ENCODE measurements around the gene ESRRA. TPM values are rescaled to one million over a fixed set of nuclear protein-coding genes. Genes with fewer than 3 reads are reported as not detected.

Gene ESRRA
- total RNA-seq = 10 to 100 TPM; 81.5 to 93.4 (median 89.3) TPM

DNA sequence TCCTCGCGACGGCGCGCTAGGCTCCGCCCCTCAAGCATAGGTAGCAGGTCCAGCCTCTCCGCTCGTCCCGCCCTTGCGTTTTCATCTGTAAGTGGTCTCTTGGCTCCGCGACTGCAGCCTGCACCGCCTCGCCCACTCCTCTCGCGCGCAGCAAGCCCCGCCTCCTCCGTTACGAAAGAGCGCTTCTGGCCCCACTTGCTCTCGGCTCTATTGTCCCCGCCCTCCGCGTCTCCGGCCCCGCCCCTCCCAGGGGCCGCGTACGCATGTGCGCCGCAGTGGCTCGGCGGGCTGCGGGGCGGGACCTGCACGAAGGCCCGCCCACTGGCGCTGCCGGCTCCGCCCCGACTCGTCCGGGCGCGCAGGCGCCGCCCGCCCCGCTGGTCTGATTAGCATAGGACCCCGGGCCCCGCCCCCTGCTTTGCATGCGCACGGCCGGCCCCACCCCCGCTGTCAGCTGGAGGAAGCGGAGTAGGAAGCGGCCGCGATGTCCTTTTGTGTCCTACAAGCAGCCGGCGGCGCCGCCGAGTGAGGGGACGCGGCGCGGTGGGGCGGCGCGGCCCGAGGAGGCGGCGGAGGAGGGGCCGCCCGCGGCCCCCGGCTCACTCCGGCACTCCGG is at the start of gene ESRRA:
Gene ESRRA, plus strand, starts transcription at position 450 of the 616 bp plus-strand sequence. CDS start 1,656 bp downstream, outside the sequence.
- DNase-seq = peak; percentile 100
- Mint-ChIP-seq H3K36me3 (ENCODE audit: insufficient read depth) (peaks cover 7% of the 10 kb centered on the region), H3K4me3 (peak within 1 kb of the TSS; percentile 99), H3K9me3 (no peaks in the 10 kb centered on the region), H3K27me3 (ENCODE audit: low read depth) (peaks cover 12% of the 10 kb centered on the region), H3K4me1 (ENCODE audit: low read depth) (peaks cover 31% of the 10 kb centered on the region)
- peak; percentile 78 to 80 for ATAC-seq

DNA sequence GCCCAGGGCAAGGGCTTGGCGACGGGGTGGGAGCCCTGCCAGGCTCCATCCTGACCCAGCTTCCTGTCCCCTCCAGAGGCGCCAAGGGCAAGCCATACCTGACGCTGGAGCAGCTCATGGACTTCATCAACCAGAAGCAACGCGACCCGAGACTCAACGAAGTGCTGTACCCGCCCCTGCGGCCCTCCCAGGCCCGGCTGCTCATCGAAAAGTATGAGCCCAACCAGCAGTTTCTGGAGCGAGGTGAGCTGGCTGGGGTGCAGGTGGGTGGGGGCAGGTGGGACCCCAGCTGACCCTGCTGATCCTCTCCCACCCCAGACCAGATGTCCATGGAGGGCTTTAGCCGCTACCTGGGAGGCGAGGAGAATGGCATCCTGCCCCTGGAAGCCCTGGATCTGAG is 49.0 kb upstream of the ESRRA start:
- peaks cover 14% of the 10 kb centered on the region for H3K4me1 Mint-ChIP-seq (ENCODE audit: low read depth)
- ATAC-seq (no peak), DNase-seq (no peak)
- no peak overlapping the region for H3K4me3 Mint-ChIP-seq
- no peaks in the 10 kb centered on the region for H3K9me3 Mint-ChIP-seq
- peaks cover 5% of the 10 kb centered on the region for H3K36me3 Mint-ChIP-seq (ENCODE audit: insufficient read depth)
- H3K27me3 Mint-ChIP-seq (ENCODE audit: low read depth) = no peaks in the 10 kb centered on the region

DNA sequence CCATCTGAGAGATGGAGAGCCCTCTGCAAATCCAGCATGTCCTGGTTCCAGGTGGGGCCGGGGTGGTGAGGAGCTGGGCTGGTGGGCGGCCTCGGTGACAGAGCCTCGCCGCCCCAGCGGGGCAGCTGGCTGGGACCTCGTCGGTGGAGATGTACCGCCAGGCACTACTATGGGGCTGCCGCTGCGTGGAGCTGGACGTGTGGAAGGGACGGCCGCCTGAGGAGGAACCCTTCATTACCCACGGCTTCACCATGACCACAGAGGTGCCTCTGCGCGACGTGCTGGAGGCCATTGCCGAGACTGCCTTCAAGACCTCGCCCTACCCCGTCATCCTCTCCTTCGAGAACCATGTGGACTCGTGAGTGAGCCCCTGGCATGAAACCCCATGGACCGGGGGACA is 47.0 kb upstream of the ESRRA start:
- no peak for DNase-seq
- peaks cover 7% of the 10 kb centered on the region for H3K36me3 Mint-ChIP-seq (ENCODE audit: insufficient read depth)
- no peak for ATAC-seq
- H3K27me3 Mint-ChIP-seq (ENCODE audit: low read depth) = no peaks in the 10 kb centered on the region
- no peak overlapping the region for H3K4me3 Mint-ChIP-seq
- peaks cover 8% of the 10 kb centered on the region for H3K4me1 Mint-ChIP-seq (ENCODE audit: low read depth)
- H3K9me3 Mint-ChIP-seq = no peaks in the 10 kb centered on the region

DNA sequence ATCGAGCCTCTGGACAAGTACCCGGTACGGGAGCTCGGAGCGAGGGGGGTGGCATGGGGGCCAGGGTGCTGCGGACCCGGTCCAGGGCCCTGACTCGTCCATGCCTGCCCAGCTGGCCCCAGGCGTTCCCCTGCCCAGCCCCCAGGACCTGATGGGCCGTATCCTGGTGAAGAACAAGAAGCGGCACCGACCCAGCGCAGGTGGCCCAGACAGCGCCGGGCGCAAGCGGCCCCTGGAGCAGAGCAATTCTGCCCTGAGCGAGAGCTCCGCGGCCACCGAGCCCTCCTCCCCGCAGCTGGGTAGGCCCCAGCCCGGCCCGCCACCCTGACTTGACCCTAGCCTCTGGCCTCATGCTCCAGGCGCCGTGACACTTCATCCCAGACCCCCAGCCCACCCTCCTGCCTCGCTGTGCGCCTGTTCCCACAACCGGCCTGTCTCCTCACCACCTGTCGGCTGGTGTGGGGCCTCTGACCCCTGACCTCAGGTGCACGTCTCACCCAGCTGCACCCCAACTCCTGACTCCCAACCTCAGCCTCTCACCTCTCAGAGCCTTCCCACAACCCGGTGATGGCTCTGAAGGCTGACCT is 46.3 kb upstream of the ESRRA start:
- Mint-ChIP-seq H3K4me3 (no peak overlapping the region), H3K9me3 (no peaks in the 10 kb centered on the region), H3K4me1 (ENCODE audit: low read depth) (peaks cover 8% of the 10 kb centered on the region), H3K27me3 (ENCODE audit: low read depth) (no peaks in the 10 kb centered on the region), H3K36me3 (ENCODE audit: insufficient read depth) (peaks cover 7% of the 10 kb centered on the region)
- DNase-seq (no peak), ATAC-seq (no peak)

DNA sequence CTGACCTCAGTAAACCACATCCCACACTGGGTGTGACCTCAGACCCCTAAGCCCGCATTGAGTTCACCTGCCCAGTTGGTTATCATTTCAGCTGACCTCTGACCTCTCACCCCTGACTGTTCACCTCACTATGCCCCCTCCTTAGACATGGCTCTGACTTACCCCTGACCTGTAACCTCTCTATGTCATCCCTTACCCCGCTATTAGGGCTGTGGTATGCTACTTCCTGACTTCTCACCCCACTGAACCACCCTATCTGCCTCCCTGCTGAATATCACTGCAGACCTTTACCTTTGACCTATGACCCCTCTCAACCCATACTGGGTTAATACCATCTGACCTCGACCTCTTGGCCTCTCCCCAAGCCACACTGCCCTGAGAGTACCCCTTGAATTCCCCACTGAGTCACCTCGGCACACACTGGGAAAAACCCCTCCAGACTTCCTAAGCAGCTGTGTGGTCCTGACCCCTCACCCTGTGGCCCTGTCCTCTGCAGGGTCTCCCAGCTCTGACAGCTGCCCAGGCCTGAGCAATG is 45.7 kb upstream of the ESRRA start:
- Mint-ChIP-seq H3K4me3 (no peak overlapping the region), H3K36me3 (ENCODE audit: insufficient read depth) (peaks cover 7% of the 10 kb centered on the region), H3K27me3 (ENCODE audit: low read depth) (no peaks in the 10 kb centered on the region), H3K4me1 (ENCODE audit: low read depth) (peaks cover 8% of the 10 kb centered on the region), H3K9me3 (no peaks in the 10 kb centered on the region)
- ATAC-seq (no peak), DNase-seq (no peak)

DNA sequence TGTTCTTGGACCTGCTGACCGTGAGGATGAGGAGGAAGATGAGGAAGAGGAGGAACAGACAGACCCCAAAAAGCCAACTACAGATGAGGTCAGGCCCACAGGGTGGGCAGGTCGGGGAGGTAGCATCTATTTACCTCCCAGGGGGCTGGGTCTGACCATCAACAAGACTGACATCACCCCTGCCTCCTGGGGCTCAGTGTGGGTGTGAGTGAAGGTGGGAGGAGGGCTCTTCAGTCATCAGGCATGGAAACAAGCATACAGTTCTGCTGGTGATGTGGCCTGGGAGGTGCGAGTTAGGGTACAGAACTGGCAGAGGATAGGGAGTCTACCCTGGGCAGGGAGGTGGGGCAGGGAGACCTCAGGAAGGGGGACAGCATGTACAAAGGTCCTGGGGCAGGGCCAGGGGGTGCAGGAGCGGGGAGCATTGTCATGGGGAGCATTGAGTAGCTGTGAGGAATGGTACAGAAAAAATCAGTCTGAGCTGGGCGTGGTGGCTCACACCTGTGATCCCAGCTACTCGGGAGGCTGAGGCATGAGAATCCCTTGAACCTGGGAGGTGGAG is 45.1 kb upstream of the ESRRA start:
- Mint-ChIP-seq H3K36me3 (ENCODE audit: insufficient read depth) (peaks cover 6% of the 10 kb centered on the region), H3K27me3 (ENCODE audit: low read depth) (no peaks in the 10 kb centered on the region), H3K4me1 (ENCODE audit: low read depth) (peaks cover 8% of the 10 kb centered on the region), H3K4me3 (no peak overlapping the region), H3K9me3 (no peaks in the 10 kb centered on the region)
- no peak for ATAC-seq
- no peak for DNase-seq

DNA sequence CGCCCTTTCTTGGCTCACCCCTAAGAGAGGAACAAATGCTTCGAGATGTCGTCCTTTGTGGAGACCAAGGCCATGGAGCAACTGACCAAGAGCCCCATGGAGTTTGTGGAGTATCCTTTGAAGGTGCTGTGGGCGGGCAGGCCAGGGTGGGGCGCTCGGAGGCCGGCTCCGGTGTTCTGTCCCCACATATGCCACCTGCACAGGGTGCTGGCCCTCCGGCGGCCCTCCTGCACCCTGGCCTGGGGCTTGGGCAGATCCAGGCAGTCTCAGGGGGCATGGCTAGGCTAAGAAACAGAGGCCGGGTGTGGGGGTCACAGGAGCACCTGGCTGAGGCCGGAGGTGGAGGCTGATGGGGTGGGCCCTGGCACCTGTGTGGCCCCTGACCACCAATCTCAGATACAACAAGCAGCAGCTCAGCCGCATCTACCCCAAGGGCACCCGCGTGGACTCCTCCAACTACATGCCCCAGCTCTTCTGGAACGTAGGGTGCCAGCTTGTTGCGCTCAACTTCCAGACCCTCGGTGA is 43.7 kb upstream of the ESRRA start:
- H3K4me3 Mint-ChIP-seq = no peak overlapping the region
- H3K9me3 Mint-ChIP-seq = no peaks in the 10 kb centered on the region
- H3K4me1 Mint-ChIP-seq (ENCODE audit: low read depth) = peaks cover 8% of the 10 kb centered on the region
- DNase-seq (no peak), ATAC-seq (no peak)
- peaks cover 5% of the 10 kb centered on the region for H3K36me3 Mint-ChIP-seq (ENCODE audit: insufficient read depth)
- H3K27me3 Mint-ChIP-seq (ENCODE audit: low read depth) = no peaks in the 10 kb centered on the region

DNA sequence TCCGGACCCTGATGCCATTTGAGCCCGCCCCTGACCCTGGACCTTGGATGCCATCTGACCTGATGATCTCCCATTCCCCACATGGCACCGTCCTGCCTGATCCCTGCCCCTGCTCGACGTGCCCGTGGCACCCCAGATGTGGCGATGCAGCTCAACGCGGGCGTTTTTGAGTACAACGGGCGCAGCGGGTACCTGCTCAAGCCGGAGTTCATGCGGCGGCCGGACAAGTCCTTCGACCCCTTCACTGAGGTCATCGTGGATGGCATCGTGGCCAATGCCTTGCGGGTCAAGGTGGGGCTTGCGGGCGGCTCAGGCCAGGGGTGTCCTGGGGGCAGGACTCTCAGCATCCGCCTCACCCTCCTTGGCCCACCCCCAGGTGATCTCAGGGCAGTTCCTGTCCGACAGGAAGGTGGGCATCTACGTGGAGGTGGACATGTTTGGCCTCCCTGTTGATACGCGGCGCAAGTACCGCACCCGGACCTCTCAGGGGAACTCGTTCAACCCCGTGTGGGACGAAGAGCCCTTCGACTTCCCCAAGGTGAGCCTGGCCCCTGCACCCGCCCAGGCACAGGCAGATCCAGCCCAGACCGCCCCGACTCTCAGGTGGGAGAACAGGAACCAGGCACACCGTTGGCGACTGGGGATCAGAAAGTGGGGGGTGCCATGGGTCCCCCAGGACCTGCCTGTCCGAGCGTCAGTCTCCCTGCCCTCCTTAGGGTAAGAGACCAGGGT is 42.9 kb upstream of the ESRRA start:
- Mint-ChIP-seq H3K27me3 (ENCODE audit: low read depth) (no peaks in the 10 kb centered on the region), H3K36me3 (ENCODE audit: insufficient read depth) (peaks cover 5% of the 10 kb centered on the region), H3K9me3 (no peaks in the 10 kb centered on the region), H3K4me1 (ENCODE audit: low read depth) (peaks cover 8% of the 10 kb centered on the region), H3K4me3 (no peak overlapping the region)
- ATAC-seq (no peak), DNase-seq (no peak)

DNA sequence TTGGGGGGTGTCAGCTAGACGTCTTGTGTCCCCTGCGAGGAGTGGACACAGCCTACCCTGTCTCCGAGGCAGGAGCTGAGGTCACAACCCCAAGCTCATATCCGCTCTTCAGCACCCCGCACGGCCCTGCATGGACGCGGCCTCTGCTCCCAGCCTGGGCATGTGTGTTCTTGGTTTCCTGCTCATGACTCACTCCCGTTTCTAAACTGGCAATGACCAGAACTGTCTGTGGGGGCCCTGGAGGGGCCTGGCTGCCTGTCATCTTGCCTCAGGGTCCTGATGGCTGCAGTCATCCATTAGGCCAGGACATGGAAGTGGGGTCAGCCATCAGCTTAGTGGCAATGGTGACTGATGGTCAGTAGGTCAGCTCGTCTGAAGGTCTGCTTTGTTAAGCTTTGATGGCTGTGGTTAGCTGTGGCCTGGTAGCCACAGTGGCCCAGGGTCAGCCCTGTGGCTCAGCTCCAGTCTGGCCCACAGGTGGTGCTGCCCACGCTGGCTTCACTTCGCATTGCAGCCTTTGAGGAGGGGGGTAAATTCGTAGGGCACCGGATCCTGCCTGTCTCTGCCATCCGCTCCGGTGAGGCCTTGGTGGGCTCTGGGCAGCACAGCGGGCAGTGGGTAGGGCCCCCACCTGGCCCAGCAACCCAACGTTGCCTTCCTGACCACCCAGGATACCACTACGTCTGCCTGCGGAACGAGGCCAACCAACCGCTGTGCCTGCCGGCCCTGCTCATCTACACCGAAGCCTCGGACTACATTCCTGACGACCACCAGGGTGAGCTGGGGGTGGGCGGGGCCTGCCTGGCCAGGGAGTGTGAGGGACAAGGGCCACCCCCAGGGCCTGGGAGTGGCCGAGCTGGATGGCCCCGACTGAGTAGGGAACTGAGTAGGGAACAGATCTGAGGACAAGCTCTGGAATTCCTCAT is 42.0 kb upstream of the ESRRA start:
- no peak for DNase-seq

DNA sequence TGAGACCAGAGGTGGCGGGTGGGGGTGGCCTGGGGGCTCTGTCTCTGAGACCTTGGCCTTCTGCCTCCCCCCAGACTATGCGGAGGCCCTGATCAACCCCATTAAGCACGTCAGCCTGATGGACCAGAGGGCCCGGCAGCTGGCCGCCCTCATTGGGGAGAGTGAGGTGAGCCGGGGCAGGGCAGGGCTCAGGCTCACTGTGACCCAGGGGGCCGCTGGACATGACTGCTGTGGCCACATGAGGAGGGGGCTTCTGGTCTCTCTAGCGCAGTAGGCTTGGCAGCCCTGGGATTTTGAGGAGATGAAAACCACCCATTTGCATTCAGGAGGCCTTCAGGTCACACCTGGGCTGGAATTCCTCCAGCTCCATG is 41.4 kb upstream of the ESRRA start:
- no peak overlapping the region for H3K4me3 Mint-ChIP-seq
- no peaks in the 10 kb centered on the region for H3K9me3 Mint-ChIP-seq
- H3K4me1 Mint-ChIP-seq (ENCODE audit: low read depth) = peaks cover 16% of the 10 kb centered on the region
- H3K27me3 Mint-ChIP-seq (ENCODE audit: low read depth) = no peaks in the 10 kb centered on the region
- DNase-seq = no peak
- ATAC-seq = no peak
- peaks cover 5% of the 10 kb centered on the region for H3K36me3 Mint-ChIP-seq (ENCODE audit: insufficient read depth)

More for the DNA sequence above, 42.0 kb upstream of the ESRRA start:
- Mint-ChIP-seq H3K4me3 (no peak overlapping the region), H3K9me3 (no peaks in the 10 kb centered on the region), H3K36me3 (ENCODE audit: insufficient read depth) (peaks cover 5% of the 10 kb centered on the region), H3K4me1 (ENCODE audit: low read depth) (peaks cover 11% of the 10 kb centered on the region), H3K27me3 (ENCODE audit: low read depth) (no peaks in the 10 kb centered on the region)
- no peak for ATAC-seq

DNA sequence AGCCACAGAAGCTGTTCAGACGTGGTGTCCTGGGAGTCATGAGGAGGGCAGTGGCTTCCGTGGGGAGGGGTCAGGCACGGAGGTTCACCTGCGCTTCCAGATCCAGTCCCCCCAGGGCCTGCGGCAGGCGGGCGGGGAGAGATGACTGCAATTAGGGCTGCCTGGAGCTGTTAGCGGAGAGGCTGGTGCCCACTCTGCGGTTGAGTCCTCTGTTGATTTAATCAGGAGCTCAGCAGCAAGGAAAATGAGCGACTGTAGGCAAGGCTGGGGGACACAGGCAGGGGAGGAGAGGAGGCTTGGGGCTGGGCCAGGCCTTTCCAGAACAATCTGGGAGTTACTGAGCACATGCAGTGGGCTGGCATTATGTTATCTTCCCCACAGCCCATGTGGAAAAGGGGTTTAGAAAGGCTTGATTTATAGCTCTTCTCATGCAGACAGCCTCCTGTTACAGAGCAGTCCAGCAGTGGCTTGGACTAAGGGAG is 40.9 kb upstream of the ESRRA start:
- Mint-ChIP-seq H3K36me3 (ENCODE audit: insufficient read depth) (peaks cover 4% of the 10 kb centered on the region), H3K9me3 (no peaks in the 10 kb centered on the region), H3K27me3 (ENCODE audit: low read depth) (no peaks in the 10 kb centered on the region), H3K4me1 (ENCODE audit: low read depth) (peaks cover 17% of the 10 kb centered on the region), H3K4me3 (no peak overlapping the region)
- DNase-seq (no peak), ATAC-seq (no peak)

DNA sequence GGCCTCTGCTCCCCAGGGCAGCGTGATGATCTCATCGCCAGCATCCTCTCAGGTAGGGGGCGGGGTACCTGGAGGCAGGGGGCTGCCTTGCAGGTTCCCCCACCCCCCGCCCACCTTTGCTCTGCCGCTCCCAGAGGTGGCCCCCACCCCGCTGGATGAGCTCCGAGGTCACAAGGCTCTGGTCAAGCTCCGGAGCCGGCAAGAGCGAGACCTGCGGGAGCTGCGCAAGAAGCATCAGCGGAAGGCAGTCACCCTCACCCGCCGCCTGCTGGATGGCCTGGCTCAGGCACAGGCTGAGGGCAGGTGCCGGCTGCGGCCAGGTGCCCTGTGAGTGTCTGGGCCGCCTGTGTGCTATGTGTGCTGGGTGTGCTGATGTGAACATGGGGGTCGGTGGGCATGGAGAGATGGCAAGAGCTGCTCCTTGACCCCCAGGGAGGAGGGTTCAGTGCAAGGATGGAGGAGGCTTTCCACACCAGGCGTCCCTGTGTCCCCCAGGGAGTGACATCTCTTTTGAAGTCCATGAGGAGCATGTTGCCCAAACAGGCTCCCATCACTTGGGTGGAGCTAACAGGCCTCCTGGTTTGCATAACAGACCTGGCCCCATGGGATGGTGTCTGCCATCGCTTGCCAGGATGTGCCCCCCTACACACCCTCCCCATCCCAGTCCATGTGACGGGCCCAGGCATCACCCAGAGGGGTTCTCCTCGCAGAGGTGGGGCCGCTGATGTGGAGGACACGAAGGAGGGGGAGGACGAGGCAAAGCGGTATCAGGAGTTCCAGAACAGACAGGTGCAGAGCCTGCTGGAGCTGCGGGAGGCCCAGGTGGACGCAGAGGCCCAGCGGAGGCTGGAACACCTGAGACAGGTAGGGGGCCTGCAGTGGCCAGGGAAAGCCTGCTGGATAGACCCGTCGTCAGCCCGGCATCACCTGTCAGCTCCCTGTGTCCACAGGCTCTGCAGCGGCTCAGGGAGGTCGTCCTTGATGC is 39.9 kb upstream of the ESRRA start:
- Mint-ChIP-seq H3K4me3 (no peak overlapping the region), H3K9me3 (no peaks in the 10 kb centered on the region), H3K4me1 (ENCODE audit: low read depth) (peaks cover 12% of the 10 kb centered on the region), H3K36me3 (ENCODE audit: insufficient read depth) (peaks cover 2% of the 10 kb centered on the region), H3K27me3 (ENCODE audit: low read depth) (no peaks in the 10 kb centered on the region)
- ATAC-seq (no peak), DNase-seq (no peak)

DNA sequence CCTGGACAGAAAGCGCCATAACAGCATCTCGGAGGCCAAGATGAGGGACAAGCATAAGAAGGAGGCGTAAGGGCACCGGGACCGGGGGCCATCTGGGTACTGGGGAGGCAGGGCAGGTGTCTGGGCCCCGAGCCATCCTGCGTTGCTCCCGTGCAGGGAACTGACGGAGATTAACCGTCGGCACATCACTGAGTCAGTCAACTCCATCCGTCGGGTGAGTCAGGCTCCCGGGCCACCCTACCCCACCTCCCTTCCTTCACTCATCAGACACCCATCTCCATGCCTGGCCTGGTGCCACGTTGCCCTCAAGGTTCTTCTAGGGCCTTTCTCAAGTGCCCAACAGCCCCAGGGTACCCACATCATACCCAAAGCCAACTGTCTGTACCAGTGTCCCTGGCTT is 39.0 kb upstream of the ESRRA start:
- H3K4me3 Mint-ChIP-seq = no peak overlapping the region

More for the DNA sequence above, 39.0 kb upstream of the ESRRA start:
- no peaks in the 10 kb centered on the region for H3K27me3 Mint-ChIP-seq (ENCODE audit: low read depth)
- DNase-seq (no peak), ATAC-seq (no peak)
- H3K36me3 Mint-ChIP-seq (ENCODE audit: insufficient read depth) = peaks cover 2% of the 10 kb centered on the region
- H3K4me1 Mint-ChIP-seq (ENCODE audit: low read depth) = peaks cover 12% of the 10 kb centered on the region
- H3K9me3 Mint-ChIP-seq = no peaks in the 10 kb centered on the region
